Measurements from ENCODE around the gene RAPGEF2. TPM values are rescaled to one million over a fixed set of nuclear protein-coding genes. Genes with fewer than 3 reads are reported as not detected.

The RAPGEF2 gene
- total RNA-seq, 1 experiment from 2014 or later, result 29.8 TPM

DNA sequence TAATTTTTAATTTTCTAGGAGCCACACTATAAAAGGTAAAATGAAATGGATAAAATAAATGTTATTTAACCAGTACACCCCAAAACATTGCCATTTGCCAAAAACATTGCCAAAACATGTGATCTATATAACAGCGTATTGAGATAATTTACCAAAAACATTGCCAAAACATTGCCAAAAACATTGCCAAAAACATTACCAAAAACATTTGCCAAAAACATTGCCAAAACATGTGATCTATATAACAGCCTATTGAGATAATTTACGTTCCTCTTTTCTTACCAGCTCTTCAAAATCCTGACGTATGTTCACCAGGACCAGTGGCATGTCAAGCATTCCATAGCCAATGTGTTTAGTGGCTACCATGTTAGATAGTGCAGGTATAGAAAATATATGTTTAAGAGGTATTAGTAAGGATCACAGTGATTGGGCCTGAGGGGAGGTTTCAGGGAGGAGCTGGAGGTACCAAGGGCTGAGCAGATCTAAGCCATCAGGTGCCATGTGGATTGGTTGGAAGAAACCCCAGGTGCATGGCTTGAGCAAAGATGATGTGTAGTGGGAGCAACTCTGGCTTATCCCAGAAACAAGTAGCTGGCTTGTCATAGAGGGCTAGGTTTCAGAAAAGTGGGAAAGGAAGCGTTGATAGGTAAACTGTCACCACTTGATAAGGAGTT lies 42.6 kb downstream of the RAPGEF2 start:
- no peak overlapping the region for H3K27ac ChIP-seq
- no peak overlapping the region for H3K4me2 ChIP-seq
- no peaks in the 10 kb centered on the region for H3K27me3 ChIP-seq (ENCODE audit: insufficient read depth, low read depth)
- no peak for TF ChIP-seq EZH2 (IDR thresholded peaks at IDR 0.05; ENCODE audit: low read depth)
- TF ChIP-seq, protein P1, sequence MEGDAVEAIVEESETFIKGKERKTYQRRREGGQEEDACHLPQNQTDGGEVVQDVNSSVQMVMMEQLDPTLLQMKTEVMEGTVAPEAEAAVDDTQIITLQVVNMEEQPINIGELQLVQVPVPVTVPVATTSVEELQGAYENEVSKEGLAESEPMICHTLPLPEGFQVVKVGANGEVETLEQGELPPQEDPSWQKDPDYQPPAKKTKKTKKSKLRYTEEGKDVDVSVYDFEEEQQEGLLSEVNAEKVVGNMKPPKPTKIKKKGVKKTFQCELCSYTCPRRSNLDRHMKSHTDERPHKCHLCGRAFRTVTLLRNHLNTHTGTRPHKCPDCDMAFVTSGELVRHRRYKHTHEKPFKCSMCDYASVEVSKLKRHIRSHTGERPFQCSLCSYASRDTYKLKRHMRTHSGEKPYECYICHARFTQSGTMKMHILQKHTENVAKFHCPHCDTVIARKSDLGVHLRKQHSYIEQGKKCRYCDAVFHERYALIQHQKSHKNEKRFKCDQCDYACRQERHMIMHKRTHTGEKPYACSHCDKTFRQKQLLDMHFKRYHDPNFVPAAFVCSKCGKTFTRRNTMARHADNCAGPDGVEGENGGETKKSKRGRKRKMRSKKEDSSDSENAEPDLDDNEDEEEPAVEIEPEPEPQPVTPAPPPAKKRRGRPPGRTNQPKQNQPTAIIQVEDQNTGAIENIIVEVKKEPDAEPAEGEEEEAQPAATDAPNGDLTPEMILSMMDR (conservative IDR thresholded peaks at IDR 0.05), result no peak
- no peak overlapping the region for H3K4me3 ChIP-seq
- DNase-seq, result no peak
- H3K79me2 ChIP-seq (ENCODE audit: low read depth), result peaks cover 40% of the 10 kb centered on the region
- no peaks in the 10 kb centered on the region for H3K36me3 ChIP-seq (ENCODE audit: low read depth)
- ChIA-PET CTCF (no interaction called here), POLR2A (ENCODE audit: unreplicated experiment) (interaction anchor here (0.6 kb wide), 1 partner anchor 212 kb away, joined by 4 read pairs; no protein-coding TSS in a partner anchor)
- peaks cover 13% of the 10 kb centered on the region for H3K4me1 ChIP-seq (replicated peaks; ENCODE audit: insufficient read depth)
- peaks cover 4% of the 10 kb centered on the region; the same call in 1 of the 2 replicates for H4K20me1 ChIP-seq (ENCODE audit: insufficient read depth)
- intact Hi-C loops (cut with micrococcal nuclease; ENCODE audit: unreplicated experiment), result no loop called here
- no peaks in the 10 kb centered on the region for H3K9me3 ChIP-seq (ENCODE audit: insufficient read depth, low read depth)
- no peaks in the 10 kb centered on the region for H3F3A ChIP-seq (ENCODE audit: insufficient read depth, low read depth)
- no TSS peak for BruUV-seq (replicated peaks)
- no peaks in the 10 kb centered on the region for H3K9me2 ChIP-seq (ENCODE audit: insufficient read depth)
- no peak overlapping the region for H2AFZ ChIP-seq

DNA sequence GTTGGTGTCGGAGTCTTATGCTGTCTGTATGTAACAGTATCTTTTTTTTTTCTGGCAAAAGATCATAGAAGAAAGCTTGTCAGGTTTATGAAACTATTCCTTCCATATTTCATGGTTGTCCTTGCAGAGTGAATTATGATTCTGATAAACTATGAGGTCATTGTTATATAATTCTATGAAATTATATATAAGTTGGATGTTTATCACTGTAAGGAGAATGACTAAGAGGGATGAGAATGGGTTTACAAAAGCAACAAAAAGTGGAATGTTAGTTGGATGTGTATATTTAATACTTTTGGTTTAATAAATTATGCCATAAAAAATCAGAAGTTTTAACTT lies 43.1 kb downstream of the RAPGEF2 start:
- no peak for DNase-seq
- Histone ChIP-seq H3K9me3 (ENCODE audit: insufficient read depth, low read depth) (no peaks in the 10 kb centered on the region), H4K20me1 (ENCODE audit: insufficient read depth) (peaks cover 4% of the 10 kb centered on the region; the same call in 1 of the 2 replicates), H3K4me2 (no peak overlapping the region), H3K4me3 (no peak overlapping the region), H3K79me2 (ENCODE audit: low read depth) (peaks cover 42% of the 10 kb centered on the region), H3K36me3 (ENCODE audit: low read depth) (no peaks in the 10 kb centered on the region), H3K9me2 (ENCODE audit: insufficient read depth) (no peaks in the 10 kb centered on the region), H3K27me3 (ENCODE audit: insufficient read depth, low read depth) (no peaks in the 10 kb centered on the region), H3K4me1 (replicated peaks; ENCODE audit: insufficient read depth) (peaks cover 13% of the 10 kb centered on the region), H3F3A (ENCODE audit: insufficient read depth, low read depth) (no peaks in the 10 kb centered on the region), H3K27ac (no peak overlapping the region), H2AFZ (no peak overlapping the region)
- ChIA-PET CTCF (no interaction called here), POLR2A (ENCODE audit: unreplicated experiment) (interaction anchor here (0.5 kb wide), 1 partner anchor 117 kb away, joined by 10 read pairs; no protein-coding TSS in a partner anchor)
- BruUV-seq (replicated peaks), result no TSS peak
- intact Hi-C loops (cut with micrococcal nuclease; ENCODE audit: unreplicated experiment), result no loop called here
- TF ChIP-seq, protein P1 (conservative IDR thresholded peaks at IDR 0.05), result no peak
- TF ChIP-seq EZH2 (IDR thresholded peaks at IDR 0.05; ENCODE audit: low read depth), result no peak

DNA sequence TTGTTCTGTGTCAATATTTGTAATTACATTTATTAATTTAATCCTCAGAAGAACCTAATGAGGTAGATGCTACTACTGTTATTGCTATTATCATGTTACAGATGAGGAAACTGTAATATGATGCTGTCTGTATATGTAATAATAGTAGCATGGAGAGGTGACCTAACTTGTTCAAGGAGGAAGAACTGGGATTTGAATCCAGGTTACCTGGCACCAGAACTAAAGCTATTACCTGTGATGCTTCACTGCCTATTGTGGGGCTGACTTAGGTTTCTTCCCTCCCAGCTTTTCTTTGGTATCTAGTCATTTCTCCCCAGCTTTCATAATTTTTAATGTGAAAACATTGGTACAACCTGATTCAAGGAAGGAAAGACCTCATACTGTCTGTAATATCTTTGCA lies 43.6 kb downstream of the RAPGEF2 start:
- Histone ChIP-seq H3K79me2 (ENCODE audit: low read depth) (peaks cover 47% of the 10 kb centered on the region), H3K4me3 (no peak overlapping the region), H3K4me2 (no peak overlapping the region), H3K9me2 (ENCODE audit: insufficient read depth) (no peaks in the 10 kb centered on the region), H3F3A (ENCODE audit: insufficient read depth, low read depth) (no peaks in the 10 kb centered on the region), H4K20me1 (ENCODE audit: insufficient read depth) (peaks cover 6% of the 10 kb centered on the region), H2AFZ (no peak overlapping the region), H3K9me3 (ENCODE audit: insufficient read depth, low read depth) (no peaks in the 10 kb centered on the region), H3K27me3 (ENCODE audit: insufficient read depth, low read depth) (no peaks in the 10 kb centered on the region), H3K4me1 (replicated peaks; ENCODE audit: insufficient read depth) (peaks cover 13% of the 10 kb centered on the region), H3K27ac (no peak overlapping the region), H3K36me3 (ENCODE audit: low read depth) (no peaks in the 10 kb centered on the region)
- POLR2A ChIA-PET (ENCODE audit: unreplicated experiment), result interaction anchor here (0.5 kb wide), 1 partner anchor 117 kb away, joined by 10 read pairs; no protein-coding TSS in a partner anchor
- BruUV-seq (replicated peaks), result no TSS peak
- intact Hi-C loops (cut with micrococcal nuclease; ENCODE audit: unreplicated experiment), result no loop called here
- CTCF ChIA-PET, result no interaction called here
- DNase-seq, result no peak
- no peak for TF ChIP-seq EZH2 (IDR thresholded peaks at IDR 0.05; ENCODE audit: low read depth)
- TF ChIP-seq, protein P1 (conservative IDR thresholded peaks at IDR 0.05), result no peak

All from PC-9 (cell line).